ENCODE measurements around the gene PPEF2.
"Not testable (repeated sequence)": the region's sequence is repeated elsewhere in the genome, so short reads cannot be mapped to it uniquely, and the experiment has no call there.

The PPEF2 gene

GRCh38 chr4:75869100-75869499 is 33.2 kb downstream of the PPEF2 start:
- Mint-ChIP-seq H3K4me1 (ENCODE audit: low read depth) (no peaks in the 10 kb centered on the region), H3K36me3 (peaks cover 1% of the 10 kb centered on the region), H3K4me3 (no peak overlapping the region), H3K9me3 (ENCODE audit: low read depth) (no peaks in the 10 kb centered on the region), H3K27me3 (no peaks in the 10 kb centered on the region), H3K27ac (no peak overlapping the region)

GRCh38 chr4:75867130-75867529 is 35.1 kb downstream of the PPEF2 start:
- Mint-ChIP-seq H3K9me3 (ENCODE audit: low read depth) (peaks cover 6% of the 10 kb centered on the region), H3K27ac (no peak overlapping the region), H3K4me1 (ENCODE audit: low read depth) (no peaks in the 10 kb centered on the region), H3K36me3 (peaks cover 4% of the 10 kb centered on the region), H3K4me3 (no peak overlapping the region), H3K27me3 (no peaks in the 10 kb centered on the region)

GRCh38 chr4:75860606-75861005 is 41.6 kb downstream of the PPEF2 start:
- Mint-ChIP-seq H3K27ac (no peak overlapping the region), H3K36me3 (peaks cover 4% of the 10 kb centered on the region), H3K9me3 (ENCODE audit: low read depth) (peaks cover 16% of the 10 kb centered on the region), H3K4me1 (ENCODE audit: low read depth) (no peaks in the 10 kb centered on the region), H3K4me3 (no peak overlapping the region), H3K27me3 (peaks cover 2% of the 10 kb centered on the region)

- H3K27me3 Mint-ChIP-seq = peaks cover 2% of the 10 kb centered on the region
- no peaks in the 10 kb centered on the region for H3K4me1 Mint-ChIP-seq (ENCODE audit: low read depth)
- H3K4me3 Mint-ChIP-seq = no peak overlapping the region
- peaks cover 16% of the 10 kb centered on the region for H3K9me3 Mint-ChIP-seq (ENCODE audit: low read depth)
- no peak overlapping the region for H3K27ac Mint-ChIP-seq
- peaks cover 2% of the 10 kb centered on the region for H3K36me3 Mint-ChIP-seq
Measured at GRCh38 chr4:75858721-75859120, 43.5 kb downstream of the PPEF2 start.

- H3K36me3 Mint-ChIP-seq = no peaks in the 10 kb centered on the region
- H3K4me3 Mint-ChIP-seq = no peak overlapping the region
- peaks cover 3% of the 10 kb centered on the region for H3K4me1 Mint-ChIP-seq (ENCODE audit: low read depth)
- H3K9me3 Mint-ChIP-seq (ENCODE audit: low read depth) = no peaks in the 10 kb centered on the region
- no peak overlapping the region for H3K27ac Mint-ChIP-seq
- H3K27me3 Mint-ChIP-seq = peaks cover 5% of the 10 kb centered on the region
Measured at GRCh38 chr4:75849461-75849860, 52.8 kb downstream of the PPEF2 start.

- Mint-ChIP-seq H3K36me3 (no peaks in the 10 kb centered on the region), H3K9me3 (ENCODE audit: low read depth) (no peaks in the 10 kb centered on the region), H3K27ac (no peak overlapping the region), H3K4me3 (no peak overlapping the region), H3K27me3 (peaks cover 5% of the 10 kb centered on the region), H3K4me1 (ENCODE audit: low read depth) (peaks cover 3% of the 10 kb centered on the region)
Measured at GRCh38 chr4:75848891-75849290, 53.4 kb downstream of the PPEF2 start.

GRCh38 chr4:75848171-75848760 is 54.0 kb downstream of the PPEF2 start:
- not testable (repeated sequence) for H3K27me3 Mint-ChIP-seq; H3K4me1 Mint-ChIP-seq (ENCODE audit: low read depth); H3K4me3 Mint-ChIP-seq; H3K9me3 Mint-ChIP-seq (ENCODE audit: low read depth); H3K27ac Mint-ChIP-seq; H3K36me3 Mint-ChIP-seq

GRCh38 chr4:75845992-75846391 is 56.3 kb downstream of the PPEF2 start:
- H3K27ac Mint-ChIP-seq = no peak overlapping the region
- no peak overlapping the region for H3K4me3 Mint-ChIP-seq
- H3K36me3 Mint-ChIP-seq = no peaks in the 10 kb centered on the region
- H3K9me3 Mint-ChIP-seq (ENCODE audit: low read depth) = no peaks in the 10 kb centered on the region
- H3K27me3 Mint-ChIP-seq = no peaks in the 10 kb centered on the region
- H3K4me1 Mint-ChIP-seq (ENCODE audit: low read depth) = peaks cover 3% of the 10 kb centered on the region

- H3K27me3 Mint-ChIP-seq = no peaks in the 10 kb centered on the region
- H3K4me3 Mint-ChIP-seq = no peak overlapping the region
- H3K9me3 Mint-ChIP-seq (ENCODE audit: low read depth) = no peaks in the 10 kb centered on the region
- H3K36me3 Mint-ChIP-seq = no peaks in the 10 kb centered on the region
- H3K27ac Mint-ChIP-seq = no peak overlapping the region
- peaks cover 3% of the 10 kb centered on the region for H3K4me1 Mint-ChIP-seq (ENCODE audit: low read depth)
Measured at GRCh38 chr4:75844151-75844662, 58.0 kb downstream of the PPEF2 start.

GRCh38 chr4:75843596-75843995 is 58.7 kb downstream of the PPEF2 start:
- Mint-ChIP-seq H3K27ac (no peak overlapping the region), H3K36me3 (no peaks in the 10 kb centered on the region), H3K4me1 (ENCODE audit: low read depth) (peaks cover 3% of the 10 kb centered on the region)

GRCh38 chr4:75841641-75842520 is 60.4 kb downstream of the PPEF2 start:
- Mint-ChIP-seq H3K4me3 (no peak overlapping the region), H3K27ac (no peak overlapping the region), H3K4me1 (ENCODE audit: low read depth) (peaks cover 3% of the 10 kb centered on the region), H3K27me3 (no peaks in the 10 kb centered on the region), H3K36me3 (no peaks in the 10 kb centered on the region), H3K9me3 (ENCODE audit: low read depth) (no peaks in the 10 kb centered on the region)

More at GRCh38 chr4:75843596-75843995, 58.7 kb downstream of the PPEF2 start:
- Mint-ChIP-seq H3K9me3 (ENCODE audit: low read depth) (no peaks in the 10 kb centered on the region), H3K4me3 (no peak overlapping the region), H3K27me3 (no peaks in the 10 kb centered on the region)

- H3K36me3 Mint-ChIP-seq = no peaks in the 10 kb centered on the region
- no peak overlapping the region for H3K27ac Mint-ChIP-seq
- H3K4me1 Mint-ChIP-seq (ENCODE audit: low read depth) = no peaks in the 10 kb centered on the region
- no peak overlapping the region for H3K4me3 Mint-ChIP-seq
- H3K9me3 Mint-ChIP-seq (ENCODE audit: low read depth) = no peaks in the 10 kb centered on the region
- H3K27me3 Mint-ChIP-seq = peaks cover 4% of the 10 kb centered on the region
Measured at GRCh38 chr4:75834772-75835154, 67.5 kb downstream of the PPEF2 start.

- Mint-ChIP-seq H3K4me1 (ENCODE audit: low read depth) (no peaks in the 10 kb centered on the region), H3K27me3 (peaks cover 4% of the 10 kb centered on the region), H3K4me3 (no peak overlapping the region), H3K36me3 (no peaks in the 10 kb centered on the region), H3K27ac (no peak overlapping the region), H3K9me3 (ENCODE audit: low read depth) (no peaks in the 10 kb centered on the region)
Measured at GRCh38 chr4:75834095-75834771, 68.0 kb downstream of the PPEF2 start.

- H3K4me3 Mint-ChIP-seq = no peak overlapping the region
- no peaks in the 10 kb centered on the region for H3K4me1 Mint-ChIP-seq (ENCODE audit: low read depth)
- peaks cover 4% of the 10 kb centered on the region for H3K27me3 Mint-ChIP-seq
- no peaks in the 10 kb centered on the region for H3K9me3 Mint-ChIP-seq (ENCODE audit: low read depth)
- H3K27ac Mint-ChIP-seq = no peak overlapping the region
- H3K36me3 Mint-ChIP-seq = no peaks in the 10 kb centered on the region
Measured at GRCh38 chr4:75831856-75832405, 70.3 kb downstream of the PPEF2 start.

GRCh38 chr4:75830906-75831305 is 71.3 kb downstream of the PPEF2 start:
- H3K36me3 Mint-ChIP-seq = no peaks in the 10 kb centered on the region
- no peak overlapping the region for H3K4me3 Mint-ChIP-seq
- H3K27ac Mint-ChIP-seq = no peak overlapping the region
- H3K9me3 Mint-ChIP-seq (ENCODE audit: low read depth) = no peaks in the 10 kb centered on the region
- H3K4me1 Mint-ChIP-seq (ENCODE audit: low read depth) = no peaks in the 10 kb centered on the region
- H3K27me3 Mint-ChIP-seq = peaks cover 4% of the 10 kb centered on the region

Data from activated naive CD8-positive, alpha-beta T cell (primary cell).